Effector memory CD4-positive, alpha-beta T cell (primary cell): ENCODE data around the gene RPS24.
"Not testable (repeated sequence)": the region's sequence is repeated elsewhere in the genome, so short reads cannot be mapped to it uniquely, and the experiment has no call there.

Experiments used
- DNase-seq, 3 donors: peaks; one replicate each; pipeline ENCODE4 v3.0.0-alpha.2; 2020
- H3K27ac ChIP-seq: 2 replicates; pipeline ENCODE4 v1.7.0; 2013; ENCODE audit warnings: mild to moderate bottlenecking, low read length, moderate library complexity; ENCODE audit not compliant: insufficient read depth, poor library complexity, severe bottlenecking
- H3K27me3 ChIP-seq: replicated peaks from 2 replicates; pipeline ENCODE4 v1.7.0; 2013; ENCODE audit warnings: mild to moderate bottlenecking, low read length; ENCODE audit not compliant: insufficient read depth, control insufficient read depth, poor library complexity, severe bottlenecking
- H3K36me3 ChIP-seq: 2 replicates; pipeline ENCODE4 v1.7.0; 2013; ENCODE audit warnings: mild to moderate bottlenecking, low read length, moderate library complexity; ENCODE audit not compliant: control insufficient read depth, insufficient read depth
- H3K4me1 ChIP-seq: 2 replicates; pipeline ENCODE4 v1.7.0; 2013; ENCODE audit warnings: low read length, mild to moderate bottlenecking; ENCODE audit not compliant: control insufficient read depth, insufficient read depth, poor library complexity, severe bottlenecking
- H3K4me3 ChIP-seq: 2 replicates; pipeline ENCODE4 v1.7.0; 2013; ENCODE audit warnings: low read length, low read depth, mild to moderate bottlenecking; ENCODE audit not compliant: insufficient read depth, poor library complexity, severe bottlenecking
- H3K9me3 ChIP-seq: 2 replicates; pipeline ENCODE4 v1.7.0; 2013; ENCODE audit warnings: mild to moderate bottlenecking, low read length, moderate library complexity; ENCODE audit not compliant: control insufficient read depth

Gene RPS24

GRCh38 chr10:78066012-78066411 lies 32.3 kb downstream of the RPS24 start:
- Histone ChIP-seq H3K27me3 (no peaks in the 10 kb centered on the region), H3K36me3 (no peaks in the 10 kb centered on the region), H3K9me3 (no peaks in the 10 kb centered on the region), H3K4me3 (no peak overlapping the region), H3K4me1 (no peaks in the 10 kb centered on the region), H3K27ac (no peak overlapping the region)
- DNase-seq, result no peak

GRCh38 chr10:78066728-78067430 lies 33.2 kb downstream of the RPS24 start:
- H3K27me3 ChIP-seq, result no peaks in the 10 kb centered on the region
- H3K9me3 ChIP-seq, result no peaks in the 10 kb centered on the region
- no peaks in the 10 kb centered on the region for H3K4me1 ChIP-seq
- no peaks in the 10 kb centered on the region for H3K36me3 ChIP-seq
- H3K27ac ChIP-seq, result no peak overlapping the region
- DNase-seq, result no peak
- H3K4me3 ChIP-seq, result no peak overlapping the region

- Histone ChIP-seq H3K27me3 (no peaks in the 10 kb centered on the region), H3K9me3 (no peaks in the 10 kb centered on the region), H3K36me3 (no peaks in the 10 kb centered on the region), H3K4me1 (no peaks in the 10 kb centered on the region), H3K27ac (no peak overlapping the region), H3K4me3 (no peak overlapping the region)
- DNase-seq, result no peak
These were observed 35.5 kb downstream of the RPS24 start for GRCh38 chr10:78069151-78069550.

GRCh38 chr10:78070064-78070463 lies 36.4 kb downstream of the RPS24 start:
- not testable (repeated sequence) for H3K4me1 ChIP-seq, DNase-seq, H3K36me3 ChIP-seq, H3K4me3 ChIP-seq, H3K27ac ChIP-seq, H3K27me3 ChIP-seq, H3K9me3 ChIP-seq

GRCh38 chr10:78070726-78071125 lies 37.1 kb downstream of the RPS24 start:
- DNase-seq, result no peak
- H3K4me1 ChIP-seq, result no peaks in the 10 kb centered on the region
- H3K36me3 ChIP-seq, result no peaks in the 10 kb centered on the region
- no peaks in the 10 kb centered on the region for H3K9me3 ChIP-seq
- no peak overlapping the region for H3K27ac ChIP-seq
- H3K4me3 ChIP-seq, result no peak overlapping the region
- no peaks in the 10 kb centered on the region for H3K27me3 ChIP-seq

- H3K36me3 ChIP-seq, result no peaks in the 10 kb centered on the region
- no peak overlapping the region for H3K27ac ChIP-seq
- no peaks in the 10 kb centered on the region for H3K4me1 ChIP-seq
- H3K27me3 ChIP-seq, result no peaks in the 10 kb centered on the region
- H3K9me3 ChIP-seq, result no peaks in the 10 kb centered on the region
- no peak for DNase-seq
- no peak overlapping the region for H3K4me3 ChIP-seq
These were observed 37.6 kb downstream of the RPS24 start for GRCh38 chr10:78071140-78071856.

- Histone ChIP-seq H3K4me1 (no peaks in the 10 kb centered on the region), H3K27ac (no peak overlapping the region), H3K36me3 (no peaks in the 10 kb centered on the region), H3K27me3 (no peaks in the 10 kb centered on the region), H3K9me3 (no peaks in the 10 kb centered on the region), H3K4me3 (no peak overlapping the region)
- DNase-seq, result no peak
These were observed 38.2 kb downstream of the RPS24 start for GRCh38 chr10:78071857-78072179.

- no peaks in the 10 kb centered on the region for H3K4me1 ChIP-seq
- H3K4me3 ChIP-seq, result no peak overlapping the region
- H3K27ac ChIP-seq, result no peak overlapping the region
- no peak for DNase-seq
- H3K27me3 ChIP-seq, result no peaks in the 10 kb centered on the region
- no peaks in the 10 kb centered on the region for H3K9me3 ChIP-seq
- no peaks in the 10 kb centered on the region for H3K36me3 ChIP-seq
These were observed 38.8 kb downstream of the RPS24 start for GRCh38 chr10:78072504-78072903.

- not testable (repeated sequence) for H3K27me3 ChIP-seq, H3K4me1 ChIP-seq, H3K36me3 ChIP-seq, DNase-seq, H3K4me3 ChIP-seq, H3K9me3 ChIP-seq, H3K27ac ChIP-seq
These were observed 42.1 kb downstream of the RPS24 start for GRCh38 chr10:78075806-78076205.

- DNase-seq, result no peak
- no peaks in the 10 kb centered on the region for H3K36me3 ChIP-seq
- no peak overlapping the region for H3K4me3 ChIP-seq
- no peaks in the 10 kb centered on the region for H3K4me1 ChIP-seq
- H3K27me3 ChIP-seq, result no peaks in the 10 kb centered on the region
- H3K27ac ChIP-seq, result no peak overlapping the region
- H3K9me3 ChIP-seq, result no peaks in the 10 kb centered on the region
These were observed 45.1 kb downstream of the RPS24 start for GRCh38 chr10:78078539-78079330.
